BJ (cell line): ENCODE measurements around the gene CCDC120. TPM values are rescaled to one million over a fixed set of nuclear protein-coding genes. Genes with fewer than 3 reads are reported as not detected.

Source experiments
- CTCF ChIA-PET: fragments of 350-600 bp; formaldehyde crosslinking; extraction: SDS; loops from one replicate; lab custom pipeline; 2021; ENCODE audit warnings: antibody characterized with exemption, inconsistent platforms; lab: Yijun Ruan, JAX
- POLR2A ChIA-PET: fragments of 300-600 bp; sonication (Branson Sonifier 250); formaldehyde crosslinking; extraction: SDS; loops from one replicate; lab custom pipeline; 2021; ENCODE audit warnings: antibody characterized with exemption; lab: Charles Lee
- DNase-seq: peaks from one replicate; pipeline ENCODE4 v3.0.0-alpha.2; 2011; ENCODE audit warnings: low read depth
- H3K27me3 ChIP-seq: 2 replicates; pipeline ENCODE4 v1.6.0; 2011; ENCODE audit warnings: low read length; ENCODE audit not compliant: control insufficient read depth, insufficient read depth
- H3K36me3 ChIP-seq: 2 replicates; pipeline ENCODE4 v1.5.1; 2011; ENCODE audit warnings: low read length; ENCODE audit not compliant: control insufficient read depth, insufficient read depth
- H3K4me3 ChIP-seq: 2 replicates; pipeline ENCODE4 v1.5.1; 2011; ENCODE audit warnings: low read depth, mild to moderate bottlenecking, control low read depth, low read length
- CTCF ChIP-seq: IDR thresholded peaks from 2 replicates; pipeline ENCODE4 v1.5.1; 2011; ENCODE audit warnings: low read depth, mild to moderate bottlenecking, control low read depth, inconsistent platforms, low read length, moderate library complexity; ENCODE audit not compliant: insufficient read depth
- polyA plus RNA-seq: library from polyadenylated mRNA; depleted of rRNA; stranded (reverse); fragments of >200 nt; gene quantifications from 2 replicates; pipeline ENCODE4 v1.2.3, GENCODE V29; 2011

Gene CCDC120
- polyA plus RNA-seq, 1 experiment: 0.96 TPM

DNA sequence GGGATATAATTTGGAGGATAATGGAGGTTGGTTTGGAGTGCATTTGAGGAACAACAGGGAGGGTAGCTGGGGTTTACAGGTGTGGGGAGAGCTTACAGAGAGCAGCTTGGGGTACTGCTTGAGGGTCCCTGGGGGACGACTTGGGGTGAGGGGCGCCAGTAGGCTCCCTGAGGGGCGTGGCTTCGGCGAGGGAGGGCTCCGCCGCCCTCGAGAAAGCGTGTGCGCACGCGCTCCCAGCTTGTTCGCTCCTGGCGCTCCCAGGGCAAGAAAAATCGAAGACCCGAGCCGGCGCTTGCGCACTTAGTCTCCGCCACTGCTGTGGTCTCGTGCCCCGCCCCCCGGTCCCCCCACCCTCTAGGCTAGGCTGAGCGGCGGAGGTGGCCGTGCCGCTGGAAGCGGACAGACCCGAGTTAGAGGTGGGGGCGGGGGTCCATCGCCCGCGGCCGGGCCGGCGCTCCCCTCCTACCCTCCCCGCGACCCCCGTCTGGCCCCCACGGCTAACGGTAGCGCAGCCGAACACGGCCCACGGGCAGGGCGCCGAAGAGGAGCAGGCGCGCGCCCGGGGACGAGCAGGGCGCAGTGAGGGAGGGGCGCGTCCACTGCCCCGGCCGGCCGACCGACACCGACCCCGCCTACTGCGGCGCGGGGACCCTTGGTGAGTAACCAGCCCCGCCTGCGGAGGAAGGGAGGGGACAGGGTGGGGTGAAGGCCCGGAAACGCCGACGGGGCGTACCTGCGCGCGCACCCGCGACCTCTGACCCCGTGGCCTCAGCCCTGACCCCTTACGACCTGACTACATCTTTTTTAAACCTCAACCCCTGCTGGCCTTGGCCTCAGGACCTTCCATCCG is 5.4 kb upstream of the CCDC120 start:
- ChIA-PET CTCF (interaction anchor here (0.9 kb wide), 1 partner anchor 10 kb away, joined by 5 read pairs; no protein-coding TSS in a partner anchor), POLR2A (no interaction called here)
- DNase-seq: no peak
- peak overlapping the region; percentile 57 for H3K4me3 ChIP-seq
- no peaks in the 10 kb centered on the region for H3K36me3 ChIP-seq
- H3K27me3 ChIP-seq: no peaks in the 10 kb centered on the region
- no peak for TF ChIP-seq CTCF

DNA sequence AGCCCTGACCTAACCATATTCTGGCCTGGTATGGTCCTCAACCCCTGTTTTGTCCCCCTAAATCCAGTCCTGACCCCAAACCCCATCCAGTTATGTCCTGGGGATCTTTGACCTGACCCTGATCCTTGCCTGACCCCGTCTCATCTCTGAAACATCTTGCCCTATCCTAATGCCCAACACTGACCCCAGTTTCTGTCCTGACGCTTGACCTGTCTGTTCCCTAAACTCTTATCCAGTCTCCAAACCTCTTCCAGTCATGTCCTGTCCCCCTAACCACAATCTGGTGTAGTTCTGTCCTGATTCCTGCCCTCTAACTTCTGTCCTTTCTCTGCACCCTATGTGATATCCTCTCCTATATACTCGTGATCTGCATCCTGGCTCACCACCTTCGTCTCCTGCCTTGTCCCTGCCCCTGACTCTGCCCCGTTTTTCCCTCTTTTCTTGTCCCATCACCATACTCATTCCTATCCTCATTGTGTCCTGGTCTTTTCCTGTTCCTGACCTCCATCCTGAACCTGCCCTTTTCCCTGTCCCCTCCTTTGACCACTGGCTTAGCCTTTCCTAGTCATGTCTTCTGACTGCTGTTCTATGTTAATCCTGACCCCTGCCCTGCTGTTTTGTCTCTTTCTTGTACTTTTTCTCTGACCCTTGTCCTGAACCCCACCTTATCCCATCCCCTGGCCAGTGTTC is 4.6 kb upstream of the CCDC120 start:
- CTCF ChIA-PET: no interaction called here
- TF ChIP-seq CTCF: no peak
- POLR2A ChIA-PET: no interaction called here

GRCh38 chrX:49059201-49059600 is 402 bp downstream of the CCDC120 start:
- no peak for TF ChIP-seq CTCF
- no peaks in the 10 kb centered on the region for H3K27me3 ChIP-seq
- ChIA-PET CTCF (no interaction called here), POLR2A (no interaction called here)
- no peaks in the 10 kb centered on the region for H3K36me3 ChIP-seq
- DNase-seq: no peak
- H3K4me3 ChIP-seq: no peak overlapping the region

More for the DNA sequence above, 4.6 kb upstream of the CCDC120 start:
- H3K4me3 ChIP-seq: peak overlapping the region; percentile 57
- H3K27me3 ChIP-seq: no peaks in the 10 kb centered on the region
- no peaks in the 10 kb centered on the region for H3K36me3 ChIP-seq
- no peak for DNase-seq

GRCh38 chrX:49059681-49060085 is 884 bp downstream of the CCDC120 start:
- TF ChIP-seq CTCF: no peak
- POLR2A ChIA-PET: no interaction called here
- Histone ChIP-seq H3K27me3 (no peaks in the 10 kb centered on the region), H3K4me3 (no peak overlapping the region), H3K36me3 (no peaks in the 10 kb centered on the region)
- CTCF ChIA-PET: no interaction called here
- DNase-seq: no peak

DNA sequence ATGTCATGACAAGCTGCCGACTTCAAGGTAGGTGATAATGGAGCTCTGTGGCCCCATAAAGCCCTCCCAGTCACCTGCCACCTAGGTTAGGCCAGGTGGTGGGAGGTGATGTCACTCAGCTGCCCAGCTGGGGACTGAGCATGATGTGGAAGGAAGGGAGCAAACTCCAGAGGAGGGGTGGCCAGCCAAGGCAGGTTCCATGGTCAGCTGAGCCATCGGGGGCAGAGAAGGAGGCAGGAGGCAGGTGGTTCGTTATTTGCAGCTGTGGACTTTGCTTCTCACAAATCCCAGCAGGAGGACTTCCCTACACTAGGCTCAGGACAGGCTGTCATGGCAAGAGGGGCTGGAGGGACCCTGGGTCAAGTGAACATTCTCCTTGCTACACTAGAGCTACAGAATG is 2.1 kb downstream of the CCDC120 start:
- DNase-seq: no peak
- Histone ChIP-seq H3K4me3 (no peak overlapping the region), H3K27me3 (no peaks in the 10 kb centered on the region), H3K36me3 (no peaks in the 10 kb centered on the region)
- ChIA-PET CTCF (interaction anchor here (1.5 kb wide), 1 partner anchor 9 kb away, joined by 3 read pairs; no protein-coding TSS in a partner anchor), POLR2A (no interaction called here)
- TF ChIP-seq CTCF: no peak
